ENCODE results near the gene FANCC. TPM values are rescaled to one million over a fixed set of nuclear protein-coding genes. Genes with fewer than 3 reads are reported as not detected.

FANCC gene
- total RNA-seq, 1 donor from 2014 or later, result 8.8 TPM

GRCh38 chr9:95089257-95090022 is 228.1 kb downstream of the FANCC start:
- no peak for DNase-seq (ENCODE audit: low spot score)

- no peak for DNase-seq (ENCODE audit: low spot score)
Observed at GRCh38 chr9:95088421-95089161, 228.9 kb downstream of the FANCC start.

GRCh38 chr9:95087659-95088242 is 229.8 kb downstream of the FANCC start:
- DNase-seq (ENCODE audit: low spot score), result no peak

GRCh38 chr9:95086564-95086955 is 230.9 kb downstream of the FANCC start:
- no peak for DNase-seq (ENCODE audit: low spot score)

GRCh38 chr9:95085861-95086563 is 231.5 kb downstream of the FANCC start:
- DNase-seq (ENCODE audit: low spot score), result no peak

- no peak for DNase-seq (ENCODE audit: low spot score)
Observed at GRCh38 chr9:95085036-95085770, 232.3 kb downstream of the FANCC start.

- no peak for DNase-seq (ENCODE audit: low spot score)
Observed at GRCh38 chr9:95084254-95084934, 233.1 kb downstream of the FANCC start.

- no peak for DNase-seq (ENCODE audit: low spot score)
Observed at GRCh38 chr9:95083086-95083768, 234.3 kb downstream of the FANCC start.

GRCh38 chr9:95082401-95083084 is 235.0 kb downstream of the FANCC start:
- DNase-seq (ENCODE audit: low spot score), result no peak

- DNase-seq (ENCODE audit: low spot score), result no peak
Observed at GRCh38 chr9:95081998-95082397, 235.5 kb downstream of the FANCC start.

- no peak for DNase-seq (ENCODE audit: low spot score)
Observed at GRCh38 chr9:95080961-95081647, 236.4 kb downstream of the FANCC start.

GRCh38 chr9:95079461-95079860 is 238.0 kb downstream of the FANCC start:
- DNase-seq (ENCODE audit: low spot score), result peak; percentile 69

- DNase-seq (ENCODE audit: low spot score), result peak; percentile 75
Observed at GRCh38 chr9:95078939-95079338, 238.6 kb downstream of the FANCC start.

GRCh38 chr9:95078511-95078910 is 239.0 kb downstream of the FANCC start:
- DNase-seq (ENCODE audit: low spot score), result peak; percentile 87

GRCh38 chr9:95077766-95078370 is 239.6 kb downstream of the FANCC start:
- DNase-seq (ENCODE audit: low spot score), result peak; percentile 83

- DNase-seq (ENCODE audit: low spot score), result peak; percentile 80
Observed at GRCh38 chr9:95077053-95077765, 240.3 kb downstream of the FANCC start.

- DNase-seq (ENCODE audit: low spot score), result no peak
Observed at GRCh38 chr9:95076696-95077052, 240.8 kb downstream of the FANCC start.

Data from mesenteric fat pad (tissue), 1 donor.